ENCODE results near the gene HSP90B1. TPM values are rescaled to one million over a fixed set of nuclear protein-coding genes. Genes with fewer than 3 reads are reported as not detected.

HSP90B1 gene
- polyA plus RNA-seq, 1 of the 3 experiments (the other 2 are of a cell fraction), result 420 TPM

DNA sequence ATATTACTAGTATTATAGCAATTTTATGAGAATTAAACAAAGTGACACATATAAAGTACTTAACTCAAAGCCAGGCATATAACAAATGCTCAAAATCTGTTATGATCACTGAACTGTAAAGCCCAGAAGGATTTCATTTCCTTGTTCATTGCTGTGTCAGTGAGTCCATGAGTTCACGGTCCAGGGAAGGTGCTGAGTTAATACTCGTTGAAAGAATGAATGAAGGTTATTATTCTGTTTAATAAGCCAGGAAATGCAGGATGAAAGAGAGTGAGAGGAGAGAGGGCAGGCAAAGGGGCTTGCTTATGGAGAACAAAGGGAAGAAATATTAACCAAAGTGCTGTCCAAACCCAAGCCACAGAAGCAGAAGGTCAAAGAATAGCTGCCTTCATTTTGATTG lies 48.9 kb upstream of the HSP90B1 start:
- Histone ChIP-seq H3K9me3 (no peaks in the 10 kb centered on the region), H3K79me2 (ENCODE audit: insufficient read depth) (no peaks in the 10 kb centered on the region), H3K27me3 (ENCODE audit: insufficient read depth) (no peaks in the 10 kb centered on the region), H3K36me3 (replicated peaks in 1 of 2; ENCODE audit: control insufficient read depth in 1 of 2, insufficient read depth in 2 of 2, low read length in 1 of 2) (no peaks in the 10 kb centered on the region), H3K9me2 (no peaks in the 10 kb centered on the region), H3F3A (replicated peaks; ENCODE audit: insufficient read depth) (no peaks in the 10 kb centered on the region), H3K9ac (no peak overlapping the region), H3K4me1 (ENCODE audit: control insufficient read depth in 1 of 2, insufficient read depth in 2 of 2, low read depth in 1 of 2, low read length in 1 of 2) (peaks cover 0 to 9% of the 10 kb centered on the region in 2 experiments; a peak in 2 of 4 replicates), H3K27ac (ENCODE audit: low read depth in 2 of 2, low read length in 1 of 2) (no peak overlapping the region), H3K4me3 (ENCODE audit: low read depth in 2 of 2, low read length in 1 of 2) (no peak overlapping the region), H4K20me1 (ENCODE audit: insufficient read depth) (no peaks in the 10 kb centered on the region), H3K4me2 (no peak overlapping the region), H2AFZ (ENCODE audit: low read depth) (no peak overlapping the region)
- ChIA-PET CTCF (interaction anchor here (4.5 kb wide), 1 partner anchor 227 kb away, joined by 28 read pairs; no protein-coding TSS in a partner anchor), POLR2A (no interaction called here)
- TF ChIP-seq RAD21 (IDR thresholded peaks at IDR 0.05; ENCODE audit: low read length) (no peak), EP300 (IDR thresholded peaks at IDR 0.05; ENCODE audit: borderline replicate concordance in 1 of 2, low read depth in 1 of 2, low read length in 1 of 2) (no peak), RCOR1 (IDR thresholded peaks at IDR 0.05; ENCODE audit: low read length) (no peak), PBX3 (IDR thresholded peaks at IDR 0.05) (no peak), ZBTB33 (IDR thresholded peaks at IDR 0.05; ENCODE audit: borderline replicate concordance, low read depth) (no peak), RXRA (IDR thresholded peaks at IDR 0.05; ENCODE audit: borderline replicate concordance, low read depth) (no peak), ELF1 (IDR thresholded peaks at IDR 0.05) (no peak), TCF12 (IDR thresholded peaks at IDR 0.05) (no peak), NFIC (IDR thresholded peaks at IDR 0.05; ENCODE audit: borderline replicate concordance) (no peak), TAF1 (IDR thresholded peaks at IDR 0.05; ENCODE audit: borderline replicate concordance, low read depth, low read length) (no peak), MEF2A (IDR thresholded peaks at IDR 0.05; ENCODE audit: borderline replicate concordance, low read depth) (no peak), FOSL2 (IDR thresholded peaks at IDR 0.05; ENCODE audit: borderline replicate concordance, low read depth) (no peak)
- DNase-seq, result no peak
- 49% methylated on average over 2 of the region's 2 CpGs for WGBS (ENCODE audit: low lambda C conversion rate)

- CTCF ChIA-PET, result interaction anchor here (2.8 kb wide), 1 partner anchor 226 kb away, joined by 25 read pairs; no protein-coding TSS in a partner anchor
- no peaks in the 10 kb centered on the region for H3K9me2 ChIP-seq
- TF ChIP-seq RAD21 (IDR thresholded peaks at IDR 0.05; ENCODE audit: low read length) (no peak), CHD2 (IDR thresholded peaks at IDR 0.05; ENCODE audit: low read length, partially characterized antibody) (no peak), MXI1 (IDR thresholded peaks at IDR 0.05; ENCODE audit: low read depth, low read length) (no peak), SMC3 (IDR thresholded peaks at IDR 0.05; ENCODE audit: low read depth, low read length) (no peak), ELF1 (IDR thresholded peaks at IDR 0.05) (no peak), POLR2AphosphoS5 (IDR thresholded peaks at IDR 0.05; ENCODE audit: low read depth, low read length) (no peak), GATA2 (CRISPR knock-in tag; IDR thresholded peaks at IDR 0.05) (no peak), FOSL2 (IDR thresholded peaks at IDR 0.05; ENCODE audit: borderline replicate concordance, low read depth) (no peak), RFX5 (IDR thresholded peaks at IDR 0.05; ENCODE audit: low read length) (no peak), CTCF (IDR thresholded peaks at IDR 0.05) (no peak), NFIC (IDR thresholded peaks at IDR 0.05; ENCODE audit: borderline replicate concordance) (no peak), TCF12 (IDR thresholded peaks at IDR 0.05) (no peak), TAF1 (IDR thresholded peaks at IDR 0.05; ENCODE audit: borderline replicate concordance, low read depth, low read length) (no peak), JUND (IDR thresholded peaks at IDR 0.05) (no peak), TEAD4 (IDR thresholded peaks at IDR 0.05; ENCODE audit: borderline replicate concordance, insufficient read depth) (no peak), MEF2A (IDR thresholded peaks at IDR 0.05; ENCODE audit: borderline replicate concordance, low read depth) (no peak)
- TF ChIP-seq, protein P1, sequence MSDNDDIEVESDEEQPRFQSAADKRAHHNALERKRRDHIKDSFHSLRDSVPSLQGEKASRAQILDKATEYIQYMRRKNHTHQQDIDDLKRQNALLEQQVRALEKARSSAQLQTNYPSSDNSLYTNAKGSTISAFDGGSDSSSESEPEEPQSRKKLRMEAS (IDR thresholded peaks at IDR 0.05; ENCODE audit: low read depth), result no peak
Observed at GRCh38 chr12:103882861-103883596, 47.2 kb upstream of the HSP90B1 start.

More at GRCh38 chr12:103882861-103883596, 47.2 kb upstream of the HSP90B1 start:
- WGBS (ENCODE audit: low lambda C conversion rate), result 52% methylated on average over 2 of the region's 2 CpGs
- POLR2A ChIA-PET, result no interaction called here
- no peaks in the 10 kb centered on the region for H3K27me3 ChIP-seq (ENCODE audit: insufficient read depth)
- H3K4me2 ChIP-seq, result no peak overlapping the region
- no peaks in the 10 kb centered on the region for H3K36me3 ChIP-seq (replicated peaks in 1 of 2; ENCODE audit: control insufficient read depth in 1 of 2, insufficient read depth in 2 of 2, low read length in 1 of 2)
- no peaks in the 10 kb centered on the region for H3K9me3 ChIP-seq
- no peaks in the 10 kb centered on the region for H3F3A ChIP-seq (replicated peaks; ENCODE audit: insufficient read depth)
- H3K27ac ChIP-seq (ENCODE audit: low read depth in 2 of 2, low read length in 1 of 2), result no peak overlapping the region
- H3K4me1 ChIP-seq (ENCODE audit: control insufficient read depth in 1 of 2, insufficient read depth in 2 of 2, low read depth in 1 of 2, low read length in 1 of 2), result peaks cover 0 to 9% of the 10 kb centered on the region in 2 experiments; a peak in 2 of 4 replicates
- no peak overlapping the region for H3K9ac ChIP-seq
- H4K20me1 ChIP-seq (ENCODE audit: insufficient read depth), result no peaks in the 10 kb centered on the region
- no peak overlapping the region for H2AFZ ChIP-seq (ENCODE audit: low read depth)
- H3K79me2 ChIP-seq (ENCODE audit: insufficient read depth), result no peaks in the 10 kb centered on the region
- DNase-seq, result no peak
- H3K4me3 ChIP-seq (ENCODE audit: low read depth in 2 of 2, low read length in 1 of 2), result no peak overlapping the region
